SU-DHL-6 (cell line): ENCODE measurements around the gene CCDC63.

ENCODE experiments used
- H2AFZ ChIP-seq: fragments of 200-600 bp; sonication (generic); 2 replicates; pipeline ENCODE4 v1.6.1; 2014; ENCODE audit warnings: low read depth, mild to moderate bottlenecking, moderate library complexity, mixed read lengths, antibody characterized with exemption, low read length; ENCODE audit not compliant: severe bottlenecking
- H3F3A ChIP-seq: fragments of 200-600 bp; shearing (Covaris generic); 2 replicates; pipeline ENCODE4 v1.6.0; 2016; ENCODE audit warnings: antibody characterized with exemption, mild to moderate bottlenecking; ENCODE audit not compliant: insufficient read depth
- H3K27ac ChIP-seq: fragments of 200-600 bp; sonication (generic); 2 replicates; pipeline ENCODE4 v1.5.1; 2016; ENCODE audit warnings: low read depth, mild to moderate bottlenecking, low read length, moderate library complexity, mixed read lengths
- H3K27me3 ChIP-seq: fragments of 200-600 bp; sonication (generic), shearing (Covaris generic); 2 replicates; pipeline ENCODE4 v1.6.0; 2014; ENCODE audit warnings: mild to moderate bottlenecking, low read length
- H3K36me3 ChIP-seq: fragments of 200-600 bp; sonication (generic); 2 replicates; pipeline ENCODE4 v1.6.1; 2014; ENCODE audit warnings: mild to moderate bottlenecking, low read length, mixed read lengths
- H3K4me2 ChIP-seq: fragments of 300-600, 200-600 bp; shearing (Covaris generic), sonication (generic); 2 replicates; pipeline ENCODE4 v1.6.0; 2014; ENCODE audit warnings: low read length, low read depth, mild to moderate bottlenecking; ENCODE audit not compliant: poor library complexity, severe bottlenecking
- H3K4me3 ChIP-seq: fragments of 200-600 bp; sonication (generic); 2 replicates; pipeline ENCODE4 v1.5.1; 2014; ENCODE audit warnings: antibody characterized with exemption, low read length, mild to moderate bottlenecking, mixed read lengths; ENCODE audit not compliant: insufficient read depth, poor library complexity, severe bottlenecking
- H3K79me2 ChIP-seq: fragments of 200-600 bp; sonication (generic); 2 replicates; pipeline ENCODE4 v1.6.1; 2014; ENCODE audit warnings: mild to moderate bottlenecking, low read length, moderate library complexity; ENCODE audit not compliant: insufficient read depth
- H3K9ac ChIP-seq: fragments of 200-600 bp; sonication (generic); 2 replicates; pipeline ENCODE4 v1.7.0; 2014; ENCODE audit warnings: mild to moderate bottlenecking, low read length
- H3K9me2 ChIP-seq: fragments of 200-600 bp; sonication (generic); replicated peaks from 2 replicates; pipeline ENCODE4 v1.6.1; 2014; ENCODE audit warnings: low read length; ENCODE audit not compliant: insufficient read depth
- H3K9me3 ChIP-seq: fragments of 200-600 bp; sonication (generic); 2 replicates; pipeline ENCODE4 v1.6.1; 2014; ENCODE audit warnings: low read length, mixed read lengths; ENCODE audit not compliant: insufficient read depth
- H4K20me1 ChIP-seq: fragments of 200-600 bp; sonication (generic); 2 replicates; pipeline ENCODE4 v1.6.1; 2014; ENCODE audit warnings: low read depth, mild to moderate bottlenecking, antibody characterized with exemption, low read length, moderate library complexity, mixed read lengths
- CTCF ChIP-seq: fragments of 200-600 bp; sonication (generic); IDR thresholded peaks from one replicate; pipeline ENCODE4 v1.5.1; 2017; ENCODE audit warnings: antibody characterized with exemption, mild to moderate bottlenecking, low read length, moderate library complexity; ENCODE audit not compliant: insufficient read depth, poor library complexity, severe bottlenecking
- EZH2phosphoT487 ChIP-seq: fragments of 200-600 bp; sonication (generic), shearing (Covaris generic); conservative IDR thresholded peaks from 2 replicates; pipeline ENCODE4 v1.6.1; 2018; ENCODE audit warnings: mild to moderate bottlenecking, antibody characterized with exemption, low read length, moderate library complexity, mixed read lengths

The CCDC63 gene

DNA sequence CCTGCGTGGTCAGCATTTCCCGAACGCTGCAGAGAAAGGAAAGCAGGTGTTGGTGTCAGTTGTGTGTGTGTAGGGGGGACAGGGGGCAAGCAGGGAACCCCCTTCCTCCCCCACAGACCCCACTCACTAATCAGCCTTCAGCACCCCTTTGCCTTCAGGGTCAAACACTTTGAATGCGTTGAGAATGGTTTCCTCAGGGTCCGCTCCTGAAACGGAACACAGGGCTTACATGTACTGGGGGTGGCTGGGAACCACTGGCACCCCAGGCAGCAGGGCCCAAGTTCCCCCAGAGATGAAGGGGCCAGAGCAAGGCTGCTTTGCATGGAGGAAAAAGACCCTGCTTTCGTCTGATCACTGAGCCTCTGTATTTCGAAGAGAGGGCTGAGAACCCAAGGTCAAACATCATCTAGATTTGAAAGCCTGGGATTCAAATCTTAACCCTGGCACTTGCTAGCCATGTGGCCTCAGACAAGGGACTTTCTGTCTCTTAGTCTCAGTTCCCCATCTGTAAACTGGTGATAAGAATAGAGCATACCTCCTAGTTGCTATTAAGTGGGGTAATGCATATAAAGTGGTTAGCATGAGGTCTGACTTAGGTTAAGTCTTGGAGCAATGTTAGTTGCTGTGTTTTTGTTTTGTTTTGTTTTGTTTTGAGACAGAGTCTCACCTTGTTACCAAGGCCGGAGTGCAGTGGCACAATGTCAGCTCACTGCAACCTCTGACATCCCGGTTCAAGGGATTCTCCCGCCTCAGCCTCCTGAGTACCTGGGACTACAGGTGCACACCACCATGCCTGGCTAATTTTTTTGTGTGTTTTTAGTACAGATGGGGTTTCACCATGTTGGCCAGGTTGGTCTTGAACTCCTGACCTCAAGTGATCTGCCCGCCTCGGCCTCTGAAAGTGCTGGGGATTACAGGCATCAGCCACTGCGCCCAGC, 66.6 kb downstream of the CCDC63 start:
- H3K79me2 ChIP-seq, result no peaks in the 10 kb centered on the region
- peak overlapping the region; percentile 52 for H3K4me2 ChIP-seq
- H2AFZ ChIP-seq, result peak overlapping the region; percentile 54
- H4K20me1 ChIP-seq, result no peaks in the 10 kb centered on the region
- H3K9ac ChIP-seq, result peak overlapping the region; percentile 46
- no peaks in the 10 kb centered on the region for H3K36me3 ChIP-seq
- no peak overlapping the region for H3K4me3 ChIP-seq
- TF ChIP-seq CTCF, result no peak
- no peak for TF ChIP-seq EZH2phosphoT487
- H3K27me3 ChIP-seq, result no peaks in the 10 kb centered on the region
- peak overlapping the region; percentile 85 for H3K27ac ChIP-seq
- no peaks in the 10 kb centered on the region; the same call in 1 of the 2 replicates for H3F3A ChIP-seq
- no peaks in the 10 kb centered on the region for H3K9me2 ChIP-seq
- no peaks in the 10 kb centered on the region for H3K9me3 ChIP-seq

DNA sequence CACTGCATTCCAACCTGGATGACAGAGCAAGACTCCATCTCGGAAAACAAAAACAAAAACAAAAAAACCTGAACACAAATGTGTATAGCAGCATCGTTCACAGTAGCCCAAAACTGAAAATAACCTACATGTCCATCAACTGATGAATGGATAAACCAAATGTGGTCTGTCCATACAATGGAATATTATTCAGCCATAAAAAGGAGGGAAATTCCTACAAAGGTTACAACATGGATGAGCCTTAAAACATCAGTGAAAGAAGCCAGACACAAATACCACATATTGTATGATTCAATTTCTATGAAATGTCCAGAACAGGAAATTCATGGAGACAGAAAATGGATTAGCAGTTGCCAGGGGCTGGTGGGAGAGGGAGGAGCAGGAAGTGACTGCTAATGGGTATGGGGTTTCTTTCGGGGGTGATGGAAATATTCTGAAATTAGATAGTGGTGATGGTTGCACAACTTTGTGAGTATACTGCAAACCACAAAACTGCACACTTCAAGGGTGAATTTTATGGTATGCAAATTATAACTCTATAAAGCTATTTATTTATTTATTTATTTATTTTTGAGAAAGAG, 69.6 kb downstream of the CCDC63 start:
- Histone ChIP-seq H3K9me2 (no peaks in the 10 kb centered on the region), H3K36me3 (no peaks in the 10 kb centered on the region), H3K4me2 (no peak overlapping the region), H3K27ac (no peak overlapping the region), H3K9ac (no peak overlapping the region), H3K4me3 (no peak overlapping the region), H2AFZ (no peak overlapping the region), H3K9me3 (no peaks in the 10 kb centered on the region), H4K20me1 (no peaks in the 10 kb centered on the region), H3F3A (no peaks in the 10 kb centered on the region; the same call in 1 of the 2 replicates), H3K79me2 (no peaks in the 10 kb centered on the region), H3K27me3 (no peaks in the 10 kb centered on the region)
- TF ChIP-seq EZH2phosphoT487, result no peak
- TF ChIP-seq CTCF, result no peak

- Histone ChIP-seq H3K27me3 (no peaks in the 10 kb centered on the region), H3F3A (no peaks in the 10 kb centered on the region; the same call in 1 of the 2 replicates), H3K79me2 (no peaks in the 10 kb centered on the region), H3K9ac (no peak overlapping the region), H3K27ac (no peak overlapping the region), H3K9me3 (no peaks in the 10 kb centered on the region), H3K4me2 (no peak overlapping the region), H3K36me3 (no peaks in the 10 kb centered on the region), H4K20me1 (no peaks in the 10 kb centered on the region), H2AFZ (no peak overlapping the region), H3K9me2 (no peaks in the 10 kb centered on the region), H3K4me3 (no peak overlapping the region)
- no peak for TF ChIP-seq CTCF
- TF ChIP-seq EZH2phosphoT487, result no peak
These were observed 70.7 kb downstream of the CCDC63 start for GRCh38 chr12:110917467-110917866.
